Activated CD4-positive, alpha-beta T cell treated with anti-CD3 and anti-CD28 coated beads, Interleukin-2, amount 50 U/mL, for 24 hours (primary cell): ENCODE results near the gene DENND4C.
"Not testable (repeated sequence)": the region's sequence is repeated elsewhere in the genome, so short reads cannot be mapped to it uniquely, and the experiment has no call there.

Experiments
- DNase-seq, 2 donors: peaks; one replicate each; pipeline ENCODE4 v3.0.0-alpha.2; 2020; ENCODE audit warnings: low read depth in 1 of 2, low spot score in 1 of 2

The DENND4C gene

GRCh38 chr9:19230355-19231125 is at the start of gene DENND4C:
Gene DENND4C (plus strand): TSS chr9:19230693. CDS start chr9:19276175, 45,482 bp downstream.
- peak; percentile 45 to 65 for DNase-seq

- DNase-seq: no peak
Measured at GRCh38 chr9:19180991-19181390, 49.5 kb upstream of the DENND4C start.

DNA sequence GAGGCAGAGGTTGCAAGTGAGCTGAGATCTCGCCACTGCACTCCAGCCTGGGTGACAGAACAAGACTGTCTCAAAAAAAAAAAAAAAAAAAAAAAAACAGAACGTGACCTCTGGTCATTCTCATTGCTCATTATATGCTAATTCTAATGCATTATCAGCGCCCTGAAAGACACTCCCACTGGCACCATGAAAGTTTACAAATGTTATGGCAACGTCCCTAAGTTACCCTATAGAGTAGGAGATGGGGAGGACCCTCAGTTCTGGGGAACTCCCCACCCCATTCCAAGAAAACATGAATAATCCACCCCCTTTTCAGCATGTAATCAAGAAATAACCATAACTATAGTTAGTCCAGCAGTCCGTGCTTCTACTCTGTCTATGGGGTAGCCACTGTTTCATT is 48.9 kb upstream of the DENND4C start:
- no peak for DNase-seq

DNA sequence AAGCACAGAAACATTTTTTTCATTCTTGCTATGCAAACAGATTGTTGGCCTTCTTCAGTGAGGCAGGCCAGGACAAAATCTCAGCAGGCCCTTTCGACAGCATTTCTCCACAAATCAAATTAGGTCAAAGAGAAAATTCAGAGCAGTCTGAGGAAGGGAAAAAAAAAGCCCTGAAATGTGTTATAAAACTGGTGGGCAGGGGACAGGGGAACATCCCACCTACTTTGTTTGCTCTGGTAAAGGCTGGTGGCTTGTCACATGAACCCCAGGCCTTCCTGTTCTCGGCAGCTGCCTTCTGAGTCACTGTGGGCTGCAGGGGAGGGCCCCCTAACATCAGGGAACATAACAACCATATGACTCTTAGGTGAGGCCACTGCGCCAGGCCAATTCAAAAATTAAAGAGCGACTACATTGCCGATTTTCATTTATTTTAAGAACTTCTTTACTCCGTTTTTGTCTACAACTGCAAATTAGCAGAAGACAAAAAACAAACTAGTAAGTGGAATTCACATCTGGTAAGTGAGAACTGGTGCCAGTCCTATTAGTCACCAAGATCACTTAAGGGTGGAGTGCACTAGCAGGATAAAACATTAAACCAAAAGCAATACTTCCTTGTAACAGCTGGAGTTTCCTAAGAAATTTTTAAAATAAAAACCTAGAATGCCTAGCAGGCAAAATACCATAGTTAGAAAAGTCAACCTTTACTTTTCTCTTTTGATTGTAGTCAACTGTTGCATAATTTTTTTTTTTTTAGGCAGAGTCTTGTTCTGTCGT is 46.2 kb upstream of the DENND4C start:
- DNase-seq: peak; percentile 42 to 66

DNA sequence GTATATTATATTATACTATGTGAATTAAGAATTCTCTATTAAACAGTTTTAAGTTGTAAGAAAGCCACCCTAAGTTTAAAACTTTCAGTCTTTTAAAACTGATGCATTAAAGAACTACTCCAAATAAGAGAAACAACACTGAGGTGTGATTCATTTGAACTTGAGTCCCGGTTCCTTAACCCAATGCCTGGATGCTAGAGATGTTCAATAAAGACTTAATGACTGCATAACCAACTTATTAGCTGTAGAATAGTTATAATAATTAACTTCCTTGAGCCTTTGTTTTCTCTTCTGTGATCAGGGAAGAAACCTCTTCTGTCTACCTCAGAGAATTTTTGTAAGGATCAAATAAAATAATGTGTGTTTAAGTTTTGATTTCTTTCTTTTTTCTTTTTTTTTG is 45.3 kb upstream of the DENND4C start:
- no peak for DNase-seq

- DNase-seq: no peak
Measured at GRCh38 chr9:19186232-19186631, 44.3 kb upstream of the DENND4C start.

DNA sequence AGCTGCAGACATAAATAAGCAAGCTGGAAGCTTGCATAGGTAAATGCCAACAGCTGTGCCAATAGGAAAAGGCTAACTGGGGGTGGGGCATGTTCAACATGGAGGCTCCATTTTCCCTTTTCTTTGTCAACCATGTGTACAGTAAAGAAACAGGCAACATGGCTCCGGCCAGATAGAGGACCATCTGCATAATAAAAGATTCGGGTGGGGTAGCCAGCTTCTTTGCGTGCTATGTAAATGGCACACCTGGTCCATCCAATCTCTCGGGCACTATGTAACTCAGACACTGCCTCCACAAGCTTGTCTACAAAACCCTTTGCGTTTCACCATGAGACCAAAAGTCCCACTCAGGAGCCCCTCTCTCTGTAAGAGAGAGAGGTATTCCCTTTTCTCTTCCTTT is 41.7 kb upstream of the DENND4C start:
- no peak for DNase-seq

- no peak for DNase-seq
Measured at GRCh38 chr9:19192202-19193028, 38.1 kb upstream of the DENND4C start.

DNA sequence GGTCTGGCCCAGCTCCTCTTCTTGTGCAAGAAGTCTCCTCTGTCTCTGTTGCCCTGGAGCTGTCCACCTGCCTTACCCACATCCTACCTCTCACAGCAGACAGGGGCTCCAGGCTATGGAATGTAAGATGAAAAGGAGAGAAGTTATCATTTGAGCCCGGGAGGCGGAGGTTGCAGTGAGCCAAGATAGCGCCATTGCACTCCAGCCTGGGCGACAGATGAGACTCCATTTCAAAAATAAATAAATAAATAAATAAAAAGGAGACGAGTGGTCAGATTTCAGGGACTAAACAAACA is 37.5 kb upstream of the DENND4C start:
- DNase-seq: no peak

DNA sequence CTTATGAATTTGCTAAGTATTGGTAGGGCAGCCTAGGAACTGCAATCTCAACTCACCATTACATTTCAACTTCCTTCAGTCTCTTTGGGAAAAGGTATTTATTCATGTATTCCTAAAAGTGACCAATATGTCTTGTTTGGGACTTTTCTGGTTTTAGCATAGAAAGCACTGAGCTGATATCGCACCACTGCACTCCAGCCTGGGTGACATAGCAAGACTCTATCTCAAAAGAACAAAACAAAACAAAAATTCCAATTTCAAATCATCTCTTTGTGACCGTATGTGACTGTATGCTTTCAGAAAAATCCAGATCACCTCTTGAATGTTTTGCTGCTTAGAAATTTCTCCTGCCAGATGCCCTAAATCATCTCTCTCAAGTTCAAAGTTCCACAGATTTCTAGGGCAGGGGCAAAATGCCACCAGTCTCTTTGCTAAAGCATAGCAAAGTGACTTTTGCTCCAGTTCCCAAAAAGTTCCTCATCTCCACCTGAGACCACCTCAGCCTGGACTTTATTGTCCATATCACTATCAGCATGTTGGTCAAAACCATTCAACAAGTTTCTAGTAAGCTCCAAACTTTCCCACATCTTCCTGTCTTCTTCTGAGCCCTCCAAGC is 37.0 kb upstream of the DENND4C start:
- DNase-seq: not testable (repeated sequence)

DNA sequence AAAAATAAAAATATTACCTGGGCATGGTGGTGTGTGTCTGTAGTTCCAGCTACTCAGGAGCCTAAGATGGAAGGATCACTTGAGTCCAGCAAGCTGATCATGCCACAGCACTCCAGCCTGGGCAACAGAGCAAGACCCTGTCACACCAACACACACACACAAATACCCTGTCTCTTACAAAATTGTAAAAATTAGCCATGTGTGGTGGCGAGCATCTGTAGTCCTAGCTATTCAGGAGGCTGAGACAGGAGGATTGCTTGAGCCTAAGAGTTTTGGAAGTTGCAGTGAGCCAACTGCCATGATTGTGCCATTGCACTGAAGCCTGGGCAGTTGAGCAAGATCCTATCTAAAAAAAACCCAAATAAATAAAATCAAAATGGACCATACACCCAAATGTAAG is 32.1 kb upstream of the DENND4C start:
- DNase-seq: no peak

DNA sequence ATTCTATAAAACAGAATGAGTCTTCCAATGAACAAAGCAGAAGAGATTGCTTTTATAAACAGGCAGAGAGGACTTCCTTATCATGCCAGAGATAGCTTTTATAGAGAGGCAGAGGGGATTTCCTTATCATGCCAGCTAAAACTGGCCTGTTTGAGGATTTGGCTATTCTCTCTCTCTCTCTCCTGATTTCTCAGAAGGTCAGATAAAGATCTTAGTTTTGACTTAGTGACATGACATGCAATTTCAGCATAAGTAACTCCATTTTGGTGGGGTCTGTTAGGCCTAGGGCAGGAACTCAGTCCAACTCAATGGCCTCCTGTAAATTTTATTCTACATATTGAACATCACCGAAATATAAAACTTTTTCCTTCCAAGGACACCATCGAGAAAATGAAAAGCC is 31.5 kb upstream of the DENND4C start:
- no peak for DNase-seq

GRCh38 chr9:19200229-19200628 is 30.3 kb upstream of the DENND4C start:
- DNase-seq: no peak

DNA sequence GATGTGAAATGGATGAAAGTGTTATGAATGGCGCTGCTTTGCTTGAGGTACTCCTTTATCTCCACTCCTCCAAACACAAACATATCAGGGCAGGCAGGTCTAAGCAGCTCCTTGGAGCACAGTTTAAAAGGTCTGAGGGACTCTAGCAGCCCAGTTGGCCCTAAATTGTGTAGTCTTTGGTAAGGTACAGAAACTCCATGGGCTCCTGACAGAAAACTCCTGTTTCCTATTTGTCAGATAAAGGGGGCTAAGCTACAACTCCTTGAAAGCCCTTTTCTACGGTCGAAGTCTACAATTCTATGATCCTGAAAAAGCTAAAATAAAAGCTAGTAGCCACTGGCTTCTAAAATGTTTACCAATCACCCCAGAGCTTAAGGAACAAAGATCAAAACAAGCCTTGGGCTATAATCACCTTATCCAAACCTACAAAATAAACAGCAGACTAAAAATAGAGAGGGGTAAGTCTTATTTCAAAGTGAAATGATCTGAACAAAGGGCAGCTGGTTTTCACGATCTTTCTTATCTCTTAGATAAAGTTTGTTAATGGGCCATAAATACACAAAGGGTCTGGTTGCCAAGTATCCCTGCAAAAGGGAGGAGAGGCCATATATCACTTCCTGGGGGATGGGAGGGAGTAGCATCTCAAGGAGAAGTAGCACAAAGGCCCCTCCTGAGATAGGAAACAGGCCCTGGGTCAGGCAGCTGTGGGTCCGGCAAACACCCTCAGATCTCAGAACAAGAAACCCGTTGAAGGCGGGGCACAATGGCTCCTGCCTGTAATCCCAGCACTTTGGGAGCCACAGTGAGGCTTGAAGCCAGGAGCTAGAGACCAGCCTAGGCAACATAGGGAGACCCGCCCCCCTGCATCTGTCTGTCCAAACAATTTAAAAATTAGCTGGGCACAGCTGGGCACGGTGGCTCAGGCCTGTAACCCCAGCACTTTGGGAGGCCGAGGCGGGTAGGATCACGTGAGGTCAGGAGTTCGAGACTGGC is 28.3 kb upstream of the DENND4C start:
- DNase-seq: no peak

GRCh38 chr9:19203058-19203457 is 27.4 kb upstream of the DENND4C start:
- DNase-seq: no peak

- DNase-seq: no peak
Measured at GRCh38 chr9:19208653-19209052, 21.8 kb upstream of the DENND4C start.

DNA sequence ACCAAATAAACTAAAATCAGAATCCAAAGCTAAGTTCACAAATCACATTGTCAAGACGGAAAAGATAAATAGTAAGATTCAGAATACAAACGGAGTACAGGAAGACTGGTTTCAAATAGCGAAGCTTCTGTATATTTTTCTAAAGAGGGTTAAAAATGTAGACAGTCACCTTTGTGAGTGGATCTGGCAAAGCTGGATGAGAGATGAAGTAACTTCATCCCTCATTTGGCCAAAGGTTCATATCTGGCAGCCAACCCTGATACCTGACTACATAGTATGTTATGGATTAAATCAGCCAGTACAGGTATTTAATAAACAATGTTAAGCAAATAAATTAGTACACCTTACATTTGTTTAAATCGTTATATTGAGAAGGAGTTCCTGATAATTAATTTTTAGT is 21.3 kb upstream of the DENND4C start:
- no peak for DNase-seq

- DNase-seq: no peak
Measured at GRCh38 chr9:19213823-19214222, 16.7 kb upstream of the DENND4C start.

DNA sequence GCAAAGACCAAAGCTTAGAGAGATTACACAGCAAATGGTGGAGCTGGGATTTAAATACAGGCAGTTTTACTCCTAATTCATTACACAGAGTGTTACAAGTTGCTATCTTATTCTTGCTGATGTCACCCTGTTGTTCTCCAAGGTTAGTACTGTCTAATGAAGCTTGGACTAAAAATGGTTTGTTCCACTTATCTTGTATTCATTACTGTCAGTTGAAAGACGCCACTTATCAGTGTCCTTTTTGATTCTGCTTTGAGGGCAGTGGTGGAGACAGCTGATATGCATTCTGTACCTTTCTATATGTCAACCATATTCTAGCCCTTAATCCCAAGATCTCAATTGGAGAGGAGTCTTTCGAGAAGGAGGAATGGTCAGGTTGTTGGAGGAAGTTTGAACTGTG is 14.0 kb upstream of the DENND4C start:
- no peak for DNase-seq

- DNase-seq: no peak
Measured at GRCh38 chr9:19221326-19221725, 9.2 kb upstream of the DENND4C start.
